HCT116 (cell line): ENCODE measurements around the gene PIP4K2A.

Experiments
- EZH2 ChIP-seq: fragments of 200-600 bp; sonication (generic); IDR thresholded peaks from 2 replicates; pipeline ENCODE4 v1.6.1; 2017; ENCODE audit warnings: antibody characterized with exemption, mixed run types
- EZH2phosphoT487 ChIP-seq: fragments of 200-600 bp; IDR thresholded peaks from 2 replicates; pipeline ENCODE4 v1.6.1; 2018; ENCODE audit warnings: antibody characterized with exemption, borderline replicate concordance
- FOSL1 ChIP-seq: IDR thresholded peaks from 2 replicates; pipeline ENCODE4 v1.6.1; 2012; ENCODE audit warnings: low read depth
- POLR2A ChIP-seq: IDR thresholded peaks from 2 replicates; pipeline ENCODE4 v1.7.0; 2011; ENCODE audit warnings: borderline replicate concordance; ENCODE audit not compliant: insufficient read depth, insufficient read length; ENCODE audit errors: extremely low read depth
- POLR2AphosphoS5 ChIP-seq: IDR thresholded peaks from 2 replicates; pipeline ENCODE4 v1.6.1; 2011; ENCODE audit warnings: mild to moderate bottlenecking, low read depth, low read length, moderate library complexity
- ZFX ChIP-seq: fragments of 450-650 bp; IDR thresholded peaks from 2 replicates; pipeline ENCODE4 v1.6.1; 2017
- TF ChIP-seq, protein P1 (sequence below): IDR thresholded peaks from 2 replicates; pipeline ENCODE4 v1.6.1; 2012; ENCODE audit warnings: low read depth
- TF ChIP-seq, protein P2 (sequence below), 3 experiments: fragments of 200-600 bp in 1 of 3; sonication (generic) in 1 of 3; IDR thresholded peaks in 2 of 3; conservative IDR thresholded peaks in 1 of 3; 2 replicates each; pipeline ENCODE4 v1.5.1; 2012 to 2017; ENCODE audit warnings: low read depth in 2 of 3, low read length in 2 of 3, antibody characterized with exemption in 1 of 3, borderline replicate concordance in 1 of 3, control low read depth in 1 of 3, mild to moderate bottlenecking in 1 of 3, mixed read lengths in 1 of 3, mixed run types in 1 of 3, moderate library complexity in 1 of 3; ENCODE audit not compliant: insufficient read depth in 1 of 3
- TF ChIP-seq, protein P3 (sequence below): IDR thresholded peaks from 2 replicates; pipeline ENCODE4 v1.6.1; 2011; ENCODE audit warnings: mild to moderate bottlenecking, low read length, moderate library complexity; ENCODE audit not compliant: insufficient replicate concordance; ENCODE audit errors: extremely low read depth

DNA sequence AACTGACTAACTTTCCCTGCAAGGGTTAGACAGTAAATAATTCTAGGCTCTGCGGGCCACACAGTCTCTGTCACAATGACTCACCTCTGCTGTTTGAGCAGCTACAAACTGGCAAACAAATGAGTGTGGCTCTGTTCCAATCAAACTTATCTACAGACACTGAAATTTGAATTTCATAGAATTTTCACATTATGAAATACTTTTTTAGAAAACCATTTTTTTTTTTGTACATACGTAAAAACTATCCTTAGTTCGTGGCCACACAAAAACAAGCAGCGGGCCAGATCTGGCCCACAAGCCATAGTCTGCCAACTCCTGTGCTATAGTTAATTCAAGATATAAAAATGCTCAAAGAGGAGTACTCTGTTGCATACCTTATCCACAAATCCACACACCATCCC is 32.6 kb downstream of the PIP4K2A start:
- TF ChIP-seq, protein P1, sequence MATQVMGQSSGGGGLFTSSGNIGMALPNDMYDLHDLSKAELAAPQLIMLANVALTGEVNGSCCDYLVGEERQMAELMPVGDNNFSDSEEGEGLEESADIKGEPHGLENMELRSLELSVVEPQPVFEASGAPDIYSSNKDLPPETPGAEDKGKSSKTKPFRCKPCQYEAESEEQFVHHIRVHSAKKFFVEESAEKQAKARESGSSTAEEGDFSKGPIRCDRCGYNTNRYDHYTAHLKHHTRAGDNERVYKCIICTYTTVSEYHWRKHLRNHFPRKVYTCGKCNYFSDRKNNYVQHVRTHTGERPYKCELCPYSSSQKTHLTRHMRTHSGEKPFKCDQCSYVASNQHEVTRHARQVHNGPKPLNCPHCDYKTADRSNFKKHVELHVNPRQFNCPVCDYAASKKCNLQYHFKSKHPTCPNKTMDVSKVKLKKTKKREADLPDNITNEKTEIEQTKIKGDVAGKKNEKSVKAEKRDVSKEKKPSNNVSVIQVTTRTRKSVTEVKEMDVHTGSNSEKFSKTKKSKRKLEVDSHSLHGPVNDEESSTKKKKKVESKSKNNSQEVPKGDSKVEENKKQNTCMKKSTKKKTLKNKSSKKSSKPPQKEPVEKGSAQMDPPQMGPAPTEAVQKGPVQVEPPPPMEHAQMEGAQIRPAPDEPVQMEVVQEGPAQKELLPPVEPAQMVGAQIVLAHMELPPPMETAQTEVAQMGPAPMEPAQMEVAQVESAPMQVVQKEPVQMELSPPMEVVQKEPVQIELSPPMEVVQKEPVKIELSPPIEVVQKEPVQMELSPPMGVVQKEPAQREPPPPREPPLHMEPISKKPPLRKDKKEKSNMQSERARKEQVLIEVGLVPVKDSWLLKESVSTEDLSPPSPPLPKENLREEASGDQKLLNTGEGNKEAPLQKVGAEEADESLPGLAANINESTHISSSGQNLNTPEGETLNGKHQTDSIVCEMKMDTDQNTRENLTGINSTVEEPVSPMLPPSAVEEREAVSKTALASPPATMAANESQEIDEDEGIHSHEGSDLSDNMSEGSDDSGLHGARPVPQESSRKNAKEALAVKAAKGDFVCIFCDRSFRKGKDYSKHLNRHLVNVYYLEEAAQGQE: no peak
- TF ChIP-seq EZH2phosphoT487 (no peak), POLR2AphosphoS5 (no peak), FOSL1 (no peak), POLR2A (no peak), EZH2 (no peak), ZFX (no peak)
- TF ChIP-seq, protein P2, sequence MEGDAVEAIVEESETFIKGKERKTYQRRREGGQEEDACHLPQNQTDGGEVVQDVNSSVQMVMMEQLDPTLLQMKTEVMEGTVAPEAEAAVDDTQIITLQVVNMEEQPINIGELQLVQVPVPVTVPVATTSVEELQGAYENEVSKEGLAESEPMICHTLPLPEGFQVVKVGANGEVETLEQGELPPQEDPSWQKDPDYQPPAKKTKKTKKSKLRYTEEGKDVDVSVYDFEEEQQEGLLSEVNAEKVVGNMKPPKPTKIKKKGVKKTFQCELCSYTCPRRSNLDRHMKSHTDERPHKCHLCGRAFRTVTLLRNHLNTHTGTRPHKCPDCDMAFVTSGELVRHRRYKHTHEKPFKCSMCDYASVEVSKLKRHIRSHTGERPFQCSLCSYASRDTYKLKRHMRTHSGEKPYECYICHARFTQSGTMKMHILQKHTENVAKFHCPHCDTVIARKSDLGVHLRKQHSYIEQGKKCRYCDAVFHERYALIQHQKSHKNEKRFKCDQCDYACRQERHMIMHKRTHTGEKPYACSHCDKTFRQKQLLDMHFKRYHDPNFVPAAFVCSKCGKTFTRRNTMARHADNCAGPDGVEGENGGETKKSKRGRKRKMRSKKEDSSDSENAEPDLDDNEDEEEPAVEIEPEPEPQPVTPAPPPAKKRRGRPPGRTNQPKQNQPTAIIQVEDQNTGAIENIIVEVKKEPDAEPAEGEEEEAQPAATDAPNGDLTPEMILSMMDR (IDR thresholded peaks at IDR 0.05 in 2 of 3, conservative IDR thresholded peaks at IDR 0.05 in 1 of 3; ENCODE audit: borderline replicate concordance in 1 of 3, insufficient read depth in 1 of 3, low read depth in 2 of 3, low read length in 2 of 3): no peak
- TF ChIP-seq, protein P3, sequence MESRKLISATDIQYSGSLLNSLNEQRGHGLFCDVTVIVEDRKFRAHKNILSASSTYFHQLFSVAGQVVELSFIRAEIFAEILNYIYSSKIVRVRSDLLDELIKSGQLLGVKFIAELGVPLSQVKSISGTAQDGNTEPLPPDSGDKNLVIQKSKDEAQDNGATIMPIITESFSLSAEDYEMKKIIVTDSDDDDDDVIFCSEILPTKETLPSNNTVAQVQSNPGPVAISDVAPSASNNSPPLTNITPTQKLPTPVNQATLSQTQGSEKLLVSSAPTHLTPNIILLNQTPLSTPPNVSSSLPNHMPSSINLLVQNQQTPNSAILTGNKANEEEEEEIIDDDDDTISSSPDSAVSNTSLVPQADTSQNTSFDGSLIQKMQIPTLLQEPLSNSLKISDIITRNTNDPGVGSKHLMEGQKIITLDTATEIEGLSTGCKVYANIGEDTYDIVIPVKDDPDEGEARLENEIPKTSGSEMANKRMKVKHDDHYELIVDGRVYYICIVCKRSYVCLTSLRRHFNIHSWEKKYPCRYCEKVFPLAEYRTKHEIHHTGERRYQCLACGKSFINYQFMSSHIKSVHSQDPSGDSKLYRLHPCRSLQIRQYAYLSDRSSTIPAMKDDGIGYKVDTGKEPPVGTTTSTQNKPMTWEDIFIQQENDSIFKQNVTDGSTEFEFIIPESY: no peak
